GM19328 (cell line): ENCODE results near the gene DHX35.
"Not testable (repeated sequence)": the region's sequence is repeated elsewhere in the genome, so short reads cannot be mapped to it uniquely, and the experiment has no call there.

Experiments
- ATAC-seq: cut with Tn5 transposase; IDR thresholded peaks from one replicate; pipeline ENCODE4 v1.9.1; 2021; ENCODE audit warnings: mild to moderate bottlenecking, moderate library complexity; ENCODE audit not compliant: unreplicated experiment

DHX35 gene

GRCh38 chr20:38975539-38976120, 13.5 kb downstream of the DHX35 start:
- ATAC-seq, result no peak

GRCh38 chr20:38979434-38979833, 17.3 kb downstream of the DHX35 start:
- no peak for ATAC-seq

- ATAC-seq, result no peak
Measured at GRCh38 chr20:38979842-38980241, 17.7 kb downstream of the DHX35 start.

- no peak for ATAC-seq
Measured at GRCh38 chr20:38982291-38982690, 20.1 kb downstream of the DHX35 start.

GRCh38 chr20:38985060-38985459, 22.9 kb downstream of the DHX35 start:
- ATAC-seq, result no peak

GRCh38 chr20:38985603-38986170, 23.5 kb downstream of the DHX35 start:
- ATAC-seq, result no peak

- no peak for ATAC-seq
Measured at GRCh38 chr20:38986663-38987062, 24.5 kb downstream of the DHX35 start.

GRCh38 chr20:38987777-38988176, 25.6 kb downstream of the DHX35 start:
- peak; percentile 68 for ATAC-seq

- ATAC-seq, result no peak
Measured at GRCh38 chr20:38990728-38991127, 28.6 kb downstream of the DHX35 start.

GRCh38 chr20:38991814-38992704, 29.9 kb downstream of the DHX35 start:
- ATAC-seq, result no peak

- no peak for ATAC-seq
Measured at GRCh38 chr20:38995536-38996044, 33.4 kb downstream of the DHX35 start.

- ATAC-seq, result not testable (repeated sequence)
Measured at GRCh38 chr20:38996866-38997265, 34.7 kb downstream of the DHX35 start.

- peak; percentile 80 for ATAC-seq
Measured at GRCh38 chr20:38997622-38998021, 35.5 kb downstream of the DHX35 start.

- ATAC-seq, result no peak
Measured at GRCh38 chr20:38999217-38999616, 37.1 kb downstream of the DHX35 start.

- no peak for ATAC-seq
Measured at GRCh38 chr20:38999965-39000910, 38.1 kb downstream of the DHX35 start.

GRCh38 chr20:39004508-39004907, 42.4 kb downstream of the DHX35 start:
- ATAC-seq, result no peak

GRCh38 chr20:39009348-39009747, 47.2 kb downstream of the DHX35 start:
- no peak for ATAC-seq

GRCh38 chr20:39010496-39010895, 48.4 kb downstream of the DHX35 start:
- ATAC-seq, result no peak

- ATAC-seq, result no peak
Measured at GRCh38 chr20:39013662-39014109, 51.5 kb downstream of the DHX35 start.

GRCh38 chr20:39016041-39016440, 53.9 kb downstream of the DHX35 start:
- ATAC-seq, result no peak

- no peak for ATAC-seq
Measured at GRCh38 chr20:39016506-39016905, 54.4 kb downstream of the DHX35 start.
